ENCODE measurements around the gene FES.

DNA sequence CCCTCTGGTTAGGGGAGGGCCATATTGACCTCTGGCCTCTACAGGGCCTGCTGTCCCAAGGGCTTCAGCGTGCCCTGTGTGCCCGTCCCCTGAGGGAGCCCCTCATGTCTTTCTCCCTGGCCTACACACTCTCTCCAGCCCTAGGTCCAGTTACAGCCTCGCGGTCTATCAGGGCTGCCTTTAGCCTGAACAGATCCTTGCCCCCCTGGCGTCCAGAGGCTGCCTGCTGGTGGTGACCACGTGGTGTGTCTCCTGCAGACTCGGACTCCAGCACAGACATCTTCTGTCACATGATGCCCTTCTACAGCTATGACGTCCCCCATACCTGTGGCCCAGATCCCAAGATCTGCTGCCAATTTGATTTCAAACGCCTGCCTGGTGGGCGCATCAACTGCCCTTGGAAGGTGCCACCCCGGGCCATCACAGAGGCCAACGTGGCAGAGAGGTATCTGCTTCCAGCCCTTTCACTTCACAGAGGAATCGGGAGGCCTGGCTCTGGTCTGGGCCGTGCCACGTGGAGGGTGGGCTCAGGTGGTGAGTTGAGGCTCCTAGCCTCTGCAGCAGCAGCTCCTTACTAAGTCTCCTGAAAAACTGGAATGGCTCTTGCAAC lies 22.9 kb downstream of the FES start:
- TF ChIP-seq TAF1 (IDR thresholded peaks at IDR 0.05; ENCODE audit: borderline replicate concordance, insufficient read depth, low read length) (no peak), POLR2AphosphoS5 (IDR thresholded peaks at IDR 0.05; ENCODE audit: low read depth, low read length) (no peak)
